Measurements from ENCODE around the gene RNF150.

GRCh38 chr4:141154725-141155124 lies 21.5 kb upstream of the RNF150 start:
- TF ChIP-seq CTCF (IDR thresholded peaks at IDR 0.05) = no peak
- TF ChIP-seq RFX5 (IDR thresholded peaks at IDR 0.05) = no peak
- no peak for TF ChIP-seq HDAC2 (IDR thresholded peaks at IDR 0.05)
- no peak for TF ChIP-seq BCL3 (IDR thresholded peaks at IDR 0.05)
- TF ChIP-seq MAX (IDR thresholded peaks at IDR 0.05) = no peak
- TF ChIP-seq CHD2 (IDR thresholded peaks at IDR 0.05; ENCODE audit: low read length, partially characterized antibody) = no peak
- no peak for TF ChIP-seq USF2 (IDR thresholded peaks at IDR 0.05)
- no peak for TF ChIP-seq POLR2A (IDR thresholded peaks at IDR 0.05; ENCODE audit: low read length)
- no peak for TF ChIP-seq ESRRA (IDR thresholded peaks at IDR 0.05; ENCODE audit: borderline replicate concordance, low read length)
- TF ChIP-seq CEBPB (IDR thresholded peaks at IDR 0.05) = no peak
- TF ChIP-seq SREBF2 (IDR thresholded peaks at IDR 0.05) = no peak
- no peak for TF ChIP-seq MYC (IDR thresholded peaks at IDR 0.05; ENCODE audit: borderline replicate concordance, low read length)
- TF ChIP-seq EP300 (IDR thresholded peaks at IDR 0.05) = no peak
- no peak for TF ChIP-seq REST (IDR thresholded peaks at IDR 0.05)

Data from A549 (cell line).